ENCODE measurements around the gene QRFP.
A peak's percentile ranks its signal among the peaks of the same experiment; 100 is the strongest.

QRFP gene

DNA sequence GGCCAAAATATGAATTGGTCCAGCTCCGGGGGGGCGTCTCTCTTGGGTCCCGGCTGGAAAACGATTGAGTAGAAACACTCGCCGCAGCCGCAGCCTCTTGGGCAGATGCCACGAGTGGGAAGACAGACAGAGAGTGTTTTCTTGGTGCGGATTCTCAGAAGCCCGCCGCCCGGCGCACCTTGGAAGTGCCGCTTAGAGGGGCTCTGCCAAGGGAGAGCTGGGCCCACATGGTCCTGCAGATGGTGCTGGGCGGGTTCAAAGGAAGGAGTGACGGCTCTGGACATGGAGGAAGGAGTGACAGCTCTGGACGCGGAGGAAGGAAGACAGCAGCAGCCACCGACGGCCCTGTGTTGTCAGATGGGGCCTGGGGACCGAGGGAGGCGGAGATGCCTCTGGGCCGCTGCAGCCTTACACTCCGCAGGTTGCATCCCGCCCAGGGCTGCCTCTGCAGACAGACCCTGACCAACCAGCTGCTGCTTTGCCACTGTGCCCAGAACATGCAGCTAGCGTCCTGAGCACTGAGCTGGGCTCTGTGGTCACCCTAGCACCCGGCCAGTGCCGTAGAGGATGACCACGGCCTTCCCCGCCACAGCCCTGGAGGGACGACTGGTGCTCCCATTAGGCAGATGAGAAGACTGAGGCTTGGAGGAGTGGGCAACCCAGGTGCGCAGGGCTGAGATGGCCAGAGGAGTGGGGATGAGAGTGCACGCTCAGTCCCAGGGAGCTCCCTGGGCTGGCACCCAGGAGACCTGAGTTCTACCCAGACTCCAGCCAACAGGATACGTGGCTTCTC lies 20.8 kb upstream of the QRFP start:
- Histone ChIP-seq H3K18ac (ENCODE audit: low read depth in 1 of 2, low read length in 2 of 2) (no peak overlapping the region), H4K91ac (ENCODE audit: low read length) (peak overlapping the region; percentile 37), H2BK5ac (ENCODE audit: low read depth, low read length, poor library complexity, severe bottlenecking) (no peak overlapping the region), H3K9me3 (ENCODE audit: control insufficient read depth, low read length) (no peaks in the 10 kb centered on the region), H4K8ac (ENCODE audit: low read length) (no peak overlapping the region), H3K14ac (ENCODE audit: low read length in 2 of 2) (no peak overlapping the region), H2BK12ac (ENCODE audit: low read length in 2 of 2) (no peak overlapping the region), H3K27me3 (ENCODE audit: control insufficient read depth in 1 of 2, insufficient read depth in 1 of 2, low read length in 2 of 2) (peaks cover 25 to 62% of the 10 kb centered on the region in 2 experiments), H3K79me1 (replicated peaks; ENCODE audit: low read length, poor library complexity, severe bottlenecking) (no peaks in the 10 kb centered on the region), H2BK120ac (ENCODE audit: low read depth, low read length) (no peak overlapping the region), H3K4ac (ENCODE audit: low read depth in 1 of 2, low read length in 2 of 2) (no peak overlapping the region), H3K4me2 (ENCODE audit: low read length, poor library complexity, severe bottlenecking) (no peak overlapping the region), H3K23ac (ENCODE audit: low read length in 2 of 2) (no peak overlapping the region), H2BK15ac (ENCODE audit: low read depth, poor library complexity, severe bottlenecking) (no peak overlapping the region), H2AK5ac (ENCODE audit: low read length, severe bottlenecking) (no peak overlapping the region), H3K4me3 (ENCODE audit: insufficient read depth in 1 of 2, low read depth in 1 of 2, low read length in 2 of 2) (no peak overlapping the region), H3K4me1 (ENCODE audit: control insufficient read depth, insufficient read depth, low read depth, low read length) (peaks cover 6% of the 10 kb centered on the region), H3K9ac (ENCODE audit: low read length) (no peak overlapping the region), H2AFZ (ENCODE audit: low read depth, low read length) (no peak overlapping the region), H3K36me3 (ENCODE audit: control insufficient read depth in 1 of 2, insufficient read depth in 2 of 2, low read depth in 1 of 2, low read length in 2 of 2) (no peaks in the 10 kb centered on the region), H3K27ac (ENCODE audit: low read length, poor library complexity, severe bottlenecking) (no peak overlapping the region)
- DNase-seq = no peak
- 85% methylated on average over 34 of the region's 34 CpGs for WGBS

- peaks cover 20 to 39% of the 10 kb centered on the region in 2 experiments for H3K27me3 ChIP-seq (ENCODE audit: control insufficient read depth in 1 of 2, insufficient read depth in 1 of 2, low read length in 2 of 2)
- H3K14ac ChIP-seq (ENCODE audit: low read length in 2 of 2) = no peak overlapping the region
- H2AK5ac ChIP-seq (ENCODE audit: low read length, severe bottlenecking) = no peak overlapping the region
- H2AFZ ChIP-seq (ENCODE audit: low read depth, low read length) = no peak overlapping the region
- DNase-seq = no peak
- no peak overlapping the region for H2BK5ac ChIP-seq (ENCODE audit: low read depth, low read length, poor library complexity, severe bottlenecking)
- H4K91ac ChIP-seq (ENCODE audit: low read length) = no peak overlapping the region
- 92% methylated on average over 8 of the region's 8 CpGs for WGBS
- H3K4me3 ChIP-seq (ENCODE audit: insufficient read depth in 1 of 2, low read depth in 1 of 2, low read length in 2 of 2) = no peak overlapping the region
- no peak overlapping the region for H2BK15ac ChIP-seq (ENCODE audit: low read depth, poor library complexity, severe bottlenecking)
- H2BK12ac ChIP-seq (ENCODE audit: low read length in 2 of 2) = no peak overlapping the region
- no peak overlapping the region for H3K4ac ChIP-seq (ENCODE audit: low read depth in 1 of 2, low read length in 2 of 2)
- no peak overlapping the region for H3K9ac ChIP-seq (ENCODE audit: low read length)
- peaks cover 1% of the 10 kb centered on the region for H3K4me1 ChIP-seq (ENCODE audit: control insufficient read depth, insufficient read depth, low read depth, low read length)
- no peak overlapping the region for H2BK120ac ChIP-seq (ENCODE audit: low read depth, low read length)
- H3K9me3 ChIP-seq (ENCODE audit: control insufficient read depth, low read length) = no peaks in the 10 kb centered on the region
- no peak overlapping the region for H4K8ac ChIP-seq (ENCODE audit: low read length)
- no peak overlapping the region for H3K23ac ChIP-seq (ENCODE audit: low read length in 2 of 2)
- H3K27ac ChIP-seq (ENCODE audit: low read length, poor library complexity, severe bottlenecking) = no peak overlapping the region
- H3K79me1 ChIP-seq (replicated peaks; ENCODE audit: low read length, poor library complexity, severe bottlenecking) = no peaks in the 10 kb centered on the region
- H3K18ac ChIP-seq (ENCODE audit: low read depth in 1 of 2, low read length in 2 of 2) = no peak overlapping the region
- H3K36me3 ChIP-seq (ENCODE audit: control insufficient read depth in 1 of 2, insufficient read depth in 2 of 2, low read depth in 1 of 2, low read length in 2 of 2) = no peaks in the 10 kb centered on the region
- H3K4me2 ChIP-seq (ENCODE audit: low read length, poor library complexity, severe bottlenecking) = no peak overlapping the region
These were observed 18.5 kb upstream of the QRFP start for GRCh38 chr9:130915096-130915447.

- H2BK120ac ChIP-seq (ENCODE audit: low read depth, low read length) = no peak overlapping the region
- H3K9ac ChIP-seq (ENCODE audit: low read length) = no peak overlapping the region
- no peak for DNase-seq
- H4K8ac ChIP-seq (ENCODE audit: low read length) = no peak overlapping the region
- no peak overlapping the region for H2BK15ac ChIP-seq (ENCODE audit: low read depth, poor library complexity, severe bottlenecking)
- H3K79me1 ChIP-seq (replicated peaks; ENCODE audit: low read length, poor library complexity, severe bottlenecking) = no peaks in the 10 kb centered on the region
- no peak overlapping the region for H2BK12ac ChIP-seq (ENCODE audit: low read length in 2 of 2)
- no peak overlapping the region for H3K23ac ChIP-seq (ENCODE audit: low read length in 2 of 2)
- H2AFZ ChIP-seq (ENCODE audit: low read depth, low read length) = no peak overlapping the region
- H3K14ac ChIP-seq (ENCODE audit: low read length in 2 of 2) = no peak overlapping the region
- no peaks in the 10 kb centered on the region for H3K9me3 ChIP-seq (ENCODE audit: control insufficient read depth, low read length)
- no peak overlapping the region for H2AK5ac ChIP-seq (ENCODE audit: low read length, severe bottlenecking)
- H3K4me2 ChIP-seq (ENCODE audit: low read length, poor library complexity, severe bottlenecking) = no peak overlapping the region
- no peak overlapping the region for H3K27ac ChIP-seq (ENCODE audit: low read length, poor library complexity, severe bottlenecking)
- H3K27me3 ChIP-seq (ENCODE audit: control insufficient read depth in 1 of 2, insufficient read depth in 1 of 2, low read length in 2 of 2) = peaks cover 20 to 36% of the 10 kb centered on the region in 2 experiments
- no peak overlapping the region for H4K91ac ChIP-seq (ENCODE audit: low read length)
- H3K4ac ChIP-seq (ENCODE audit: low read depth in 1 of 2, low read length in 2 of 2) = no peak overlapping the region
- WGBS = 81% methylated on average over 24 of the region's 24 CpGs
- H3K36me3 ChIP-seq (ENCODE audit: control insufficient read depth in 1 of 2, insufficient read depth in 2 of 2, low read depth in 1 of 2, low read length in 2 of 2) = no peaks in the 10 kb centered on the region
- no peak overlapping the region for H3K4me3 ChIP-seq (ENCODE audit: insufficient read depth in 1 of 2, low read depth in 1 of 2, low read length in 2 of 2)
- no peak overlapping the region for H3K18ac ChIP-seq (ENCODE audit: low read depth in 1 of 2, low read length in 2 of 2)
- H3K4me1 ChIP-seq (ENCODE audit: control insufficient read depth, insufficient read depth, low read depth, low read length) = peaks cover 1% of the 10 kb centered on the region
- no peak overlapping the region for H2BK5ac ChIP-seq (ENCODE audit: low read depth, low read length, poor library complexity, severe bottlenecking)
These were observed 17.9 kb upstream of the QRFP start for GRCh38 chr9:130914417-130915095.

GRCh38 chr9:130913599-130914416 lies 17.2 kb upstream of the QRFP start:
- H3K36me3 ChIP-seq (ENCODE audit: control insufficient read depth in 1 of 2, insufficient read depth in 2 of 2, low read depth in 1 of 2, low read length in 2 of 2) = no peaks in the 10 kb centered on the region
- 69% methylated on average over 23 of the region's 23 CpGs for WGBS
- peaks cover 14 to 29% of the 10 kb centered on the region in 2 experiments for H3K27me3 ChIP-seq (ENCODE audit: control insufficient read depth in 1 of 2, insufficient read depth in 1 of 2, low read length in 2 of 2)
- H3K27ac ChIP-seq (ENCODE audit: low read length, poor library complexity, severe bottlenecking) = no peak overlapping the region
- no peak overlapping the region for H3K23ac ChIP-seq (ENCODE audit: low read length in 2 of 2)
- no peak overlapping the region for H2AFZ ChIP-seq (ENCODE audit: low read depth, low read length)
- H3K9me3 ChIP-seq (ENCODE audit: control insufficient read depth, low read length) = no peaks in the 10 kb centered on the region
- no peak overlapping the region for H3K18ac ChIP-seq (ENCODE audit: low read depth in 1 of 2, low read length in 2 of 2)
- H3K79me1 ChIP-seq (replicated peaks; ENCODE audit: low read length, poor library complexity, severe bottlenecking) = no peaks in the 10 kb centered on the region
- no peak overlapping the region for H2BK15ac ChIP-seq (ENCODE audit: low read depth, poor library complexity, severe bottlenecking)
- H3K4me3 ChIP-seq (ENCODE audit: insufficient read depth in 1 of 2, low read depth in 1 of 2, low read length in 2 of 2) = peak overlapping the region in 1 of 2 experiments; percentile 57
- no peak overlapping the region for H3K4ac ChIP-seq (ENCODE audit: low read depth in 1 of 2, low read length in 2 of 2)
- no peak overlapping the region for H2BK120ac ChIP-seq (ENCODE audit: low read depth, low read length)
- no peak overlapping the region for H2BK12ac ChIP-seq (ENCODE audit: low read length in 2 of 2)
- no peak overlapping the region for H2AK5ac ChIP-seq (ENCODE audit: low read length, severe bottlenecking)
- DNase-seq = no peak
- no peak overlapping the region for H3K4me2 ChIP-seq (ENCODE audit: low read length, poor library complexity, severe bottlenecking)
- no peak overlapping the region for H4K8ac ChIP-seq (ENCODE audit: low read length)
- peak overlapping the region; percentile 68 for H3K9ac ChIP-seq (ENCODE audit: low read length)
- peaks cover 1% of the 10 kb centered on the region for H3K4me1 ChIP-seq (ENCODE audit: control insufficient read depth, insufficient read depth, low read depth, low read length)
- no peak overlapping the region for H2BK5ac ChIP-seq (ENCODE audit: low read depth, low read length, poor library complexity, severe bottlenecking)
- H4K91ac ChIP-seq (ENCODE audit: low read length) = no peak overlapping the region
- no peak overlapping the region for H3K14ac ChIP-seq (ENCODE audit: low read length in 2 of 2)
